Neural cell (in vitro differentiated cells): ENCODE data around the gene BPIFB4.

Experiments used
- EP300 ChIP-seq: fragments of 450-650 bp; conservative IDR thresholded peaks from 2 replicates; pipeline ENCODE4 v1.6.1; 2014; ENCODE audit warnings: antibody characterized with exemption, mild to moderate bottlenecking, moderate library complexity; ENCODE audit not compliant: poor library complexity, severe bottlenecking
- EZH2 ChIP-seq: fragments of 200-600, 300-800 bp; shearing (Covaris generic), sonication (generic); IDR thresholded peaks from 2 replicates; pipeline ENCODE4 v1.6.1; 2014; ENCODE audit warnings: antibody characterized with exemption, low read length, borderline replicate concordance, mild to moderate bottlenecking; ENCODE audit not compliant: insufficient read depth, poor library complexity, severe bottlenecking
- MXI1 ChIP-seq: fragments of 450-650 bp; conservative IDR thresholded peaks from 2 replicates; pipeline ENCODE4 v1.6.1; 2014; ENCODE audit warnings: antibody characterized with exemption, mild to moderate bottlenecking; ENCODE audit not compliant: poor library complexity, severe bottlenecking
- POLR2AphosphoS5 ChIP-seq: IDR thresholded peaks from 2 replicates; pipeline ENCODE4 v1.6.1; 2012
- SMC3 ChIP-seq: fragments of 450-650 bp; conservative IDR thresholded peaks from 2 replicates; pipeline ENCODE4 v1.6.1; 2014; ENCODE audit warnings: antibody characterized with exemption, mild to moderate bottlenecking, moderate library complexity; ENCODE audit not compliant: poor library complexity
- TF ChIP-seq, protein P1 (sequence below): fragments of 450-650 bp; IDR thresholded peaks from 2 replicates; pipeline ENCODE4 v1.5.1; 2014; ENCODE audit warnings: antibody characterized with exemption, mild to moderate bottlenecking, moderate library complexity; ENCODE audit not compliant: poor library complexity, severe bottlenecking
- TF ChIP-seq, protein P2 (sequence below): IDR thresholded peaks from 2 replicates; pipeline ENCODE4 v1.6.1; 2012; ENCODE audit warnings: borderline replicate concordance

DNA sequence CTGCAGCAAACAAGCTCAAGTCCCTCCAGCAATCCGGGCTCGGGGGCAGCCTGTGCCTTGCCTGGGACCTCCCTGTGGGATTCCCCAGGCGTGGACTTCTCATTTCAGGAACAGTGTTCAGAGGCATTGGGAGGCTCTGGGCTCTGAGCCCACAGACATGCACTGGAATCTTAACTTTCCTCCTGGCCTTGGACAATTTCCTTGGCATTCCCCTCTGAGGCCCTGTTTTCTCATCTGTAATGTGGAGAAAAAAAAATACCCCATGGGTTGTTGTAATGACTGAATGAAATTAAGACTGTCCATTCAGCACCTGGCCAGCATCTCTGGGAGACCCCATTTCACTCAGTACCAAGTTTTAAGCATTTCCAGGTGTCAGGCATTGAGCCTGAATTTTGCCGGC is 17.6 kb downstream of the BPIFB4 start:
- TF ChIP-seq MXI1 (no peak), SMC3 (no peak), EZH2 (no peak), POLR2AphosphoS5 (no peak), EP300 (no peak)
- TF ChIP-seq, protein P1, sequence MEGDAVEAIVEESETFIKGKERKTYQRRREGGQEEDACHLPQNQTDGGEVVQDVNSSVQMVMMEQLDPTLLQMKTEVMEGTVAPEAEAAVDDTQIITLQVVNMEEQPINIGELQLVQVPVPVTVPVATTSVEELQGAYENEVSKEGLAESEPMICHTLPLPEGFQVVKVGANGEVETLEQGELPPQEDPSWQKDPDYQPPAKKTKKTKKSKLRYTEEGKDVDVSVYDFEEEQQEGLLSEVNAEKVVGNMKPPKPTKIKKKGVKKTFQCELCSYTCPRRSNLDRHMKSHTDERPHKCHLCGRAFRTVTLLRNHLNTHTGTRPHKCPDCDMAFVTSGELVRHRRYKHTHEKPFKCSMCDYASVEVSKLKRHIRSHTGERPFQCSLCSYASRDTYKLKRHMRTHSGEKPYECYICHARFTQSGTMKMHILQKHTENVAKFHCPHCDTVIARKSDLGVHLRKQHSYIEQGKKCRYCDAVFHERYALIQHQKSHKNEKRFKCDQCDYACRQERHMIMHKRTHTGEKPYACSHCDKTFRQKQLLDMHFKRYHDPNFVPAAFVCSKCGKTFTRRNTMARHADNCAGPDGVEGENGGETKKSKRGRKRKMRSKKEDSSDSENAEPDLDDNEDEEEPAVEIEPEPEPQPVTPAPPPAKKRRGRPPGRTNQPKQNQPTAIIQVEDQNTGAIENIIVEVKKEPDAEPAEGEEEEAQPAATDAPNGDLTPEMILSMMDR = no peak
- TF ChIP-seq, protein P2, sequence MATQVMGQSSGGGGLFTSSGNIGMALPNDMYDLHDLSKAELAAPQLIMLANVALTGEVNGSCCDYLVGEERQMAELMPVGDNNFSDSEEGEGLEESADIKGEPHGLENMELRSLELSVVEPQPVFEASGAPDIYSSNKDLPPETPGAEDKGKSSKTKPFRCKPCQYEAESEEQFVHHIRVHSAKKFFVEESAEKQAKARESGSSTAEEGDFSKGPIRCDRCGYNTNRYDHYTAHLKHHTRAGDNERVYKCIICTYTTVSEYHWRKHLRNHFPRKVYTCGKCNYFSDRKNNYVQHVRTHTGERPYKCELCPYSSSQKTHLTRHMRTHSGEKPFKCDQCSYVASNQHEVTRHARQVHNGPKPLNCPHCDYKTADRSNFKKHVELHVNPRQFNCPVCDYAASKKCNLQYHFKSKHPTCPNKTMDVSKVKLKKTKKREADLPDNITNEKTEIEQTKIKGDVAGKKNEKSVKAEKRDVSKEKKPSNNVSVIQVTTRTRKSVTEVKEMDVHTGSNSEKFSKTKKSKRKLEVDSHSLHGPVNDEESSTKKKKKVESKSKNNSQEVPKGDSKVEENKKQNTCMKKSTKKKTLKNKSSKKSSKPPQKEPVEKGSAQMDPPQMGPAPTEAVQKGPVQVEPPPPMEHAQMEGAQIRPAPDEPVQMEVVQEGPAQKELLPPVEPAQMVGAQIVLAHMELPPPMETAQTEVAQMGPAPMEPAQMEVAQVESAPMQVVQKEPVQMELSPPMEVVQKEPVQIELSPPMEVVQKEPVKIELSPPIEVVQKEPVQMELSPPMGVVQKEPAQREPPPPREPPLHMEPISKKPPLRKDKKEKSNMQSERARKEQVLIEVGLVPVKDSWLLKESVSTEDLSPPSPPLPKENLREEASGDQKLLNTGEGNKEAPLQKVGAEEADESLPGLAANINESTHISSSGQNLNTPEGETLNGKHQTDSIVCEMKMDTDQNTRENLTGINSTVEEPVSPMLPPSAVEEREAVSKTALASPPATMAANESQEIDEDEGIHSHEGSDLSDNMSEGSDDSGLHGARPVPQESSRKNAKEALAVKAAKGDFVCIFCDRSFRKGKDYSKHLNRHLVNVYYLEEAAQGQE = no peak
